Measurements from ENCODE around the gene CCDC102A. TPM values are rescaled to one million over a fixed set of nuclear protein-coding genes. Genes with fewer than 3 reads are reported as not detected.

Gene CCDC102A
- total RNA-seq, 1 donor from 2014 or later, result 12.8 TPM

- DNase-seq, result peak; percentile 39
These were observed 7.8 kb upstream of the CCDC102A start for GRCh38 chr16:57544124-57544653.

GRCh38 chr16:57541754-57542435, 5.5 kb upstream of the CCDC102A start:
- no peak overlapping the region for H3K4me3 ChIP-seq
- DNase-seq (peak; percentile 14), ATAC-seq (no peak)
- intact Hi-C loops (cut with DNase I), result no loop called here
- H3K36me3 ChIP-seq, result no peaks in the 10 kb centered on the region
- H3K9me3 ChIP-seq, result no peaks in the 10 kb centered on the region
- H3K27ac ChIP-seq, result no peak overlapping the region
- peaks cover 9% of the 10 kb centered on the region for H3K27me3 ChIP-seq (ENCODE audit: low read depth)
- H3K4me1 ChIP-seq, result peaks cover 21% of the 10 kb centered on the region
- TF ChIP-seq, protein P1, sequence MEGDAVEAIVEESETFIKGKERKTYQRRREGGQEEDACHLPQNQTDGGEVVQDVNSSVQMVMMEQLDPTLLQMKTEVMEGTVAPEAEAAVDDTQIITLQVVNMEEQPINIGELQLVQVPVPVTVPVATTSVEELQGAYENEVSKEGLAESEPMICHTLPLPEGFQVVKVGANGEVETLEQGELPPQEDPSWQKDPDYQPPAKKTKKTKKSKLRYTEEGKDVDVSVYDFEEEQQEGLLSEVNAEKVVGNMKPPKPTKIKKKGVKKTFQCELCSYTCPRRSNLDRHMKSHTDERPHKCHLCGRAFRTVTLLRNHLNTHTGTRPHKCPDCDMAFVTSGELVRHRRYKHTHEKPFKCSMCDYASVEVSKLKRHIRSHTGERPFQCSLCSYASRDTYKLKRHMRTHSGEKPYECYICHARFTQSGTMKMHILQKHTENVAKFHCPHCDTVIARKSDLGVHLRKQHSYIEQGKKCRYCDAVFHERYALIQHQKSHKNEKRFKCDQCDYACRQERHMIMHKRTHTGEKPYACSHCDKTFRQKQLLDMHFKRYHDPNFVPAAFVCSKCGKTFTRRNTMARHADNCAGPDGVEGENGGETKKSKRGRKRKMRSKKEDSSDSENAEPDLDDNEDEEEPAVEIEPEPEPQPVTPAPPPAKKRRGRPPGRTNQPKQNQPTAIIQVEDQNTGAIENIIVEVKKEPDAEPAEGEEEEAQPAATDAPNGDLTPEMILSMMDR (IDR thresholded peaks at IDR 0.05), result no peak

More at GRCh38 chr16:57544124-57544653, 7.8 kb upstream of the CCDC102A start:
- Histone ChIP-seq H3K4me1 (peaks cover 15% of the 10 kb centered on the region), H3K27me3 (ENCODE audit: low read depth) (peaks cover 9% of the 10 kb centered on the region), H3K9me3 (no peaks in the 10 kb centered on the region), H3K36me3 (no peaks in the 10 kb centered on the region), H3K4me3 (peak overlapping the region; percentile 22), H3K27ac (no peak overlapping the region)
- intact Hi-C loops (cut with DNase I), result no loop called here
- TF ChIP-seq, protein P1 (IDR thresholded peaks at IDR 0.05), result no peak
- ATAC-seq, result peak; percentile 71 to 80

GRCh38 chr16:57540906-57541753, 4.8 kb upstream of the CCDC102A start:
- peaks cover 25% of the 10 kb centered on the region for H3K4me1 ChIP-seq
- no peak overlapping the region for H3K4me3 ChIP-seq
- H3K36me3 ChIP-seq, result no peaks in the 10 kb centered on the region
- no peak overlapping the region for H3K27ac ChIP-seq
- ATAC-seq (no peak), DNase-seq (peak; percentile 25)
- intact Hi-C loops (cut with DNase I), result no loop called here
- H3K9me3 ChIP-seq, result no peaks in the 10 kb centered on the region
- peaks cover 9% of the 10 kb centered on the region for H3K27me3 ChIP-seq (ENCODE audit: low read depth)
- TF ChIP-seq, protein P1 (IDR thresholded peaks at IDR 0.05), result no peak

DNA sequence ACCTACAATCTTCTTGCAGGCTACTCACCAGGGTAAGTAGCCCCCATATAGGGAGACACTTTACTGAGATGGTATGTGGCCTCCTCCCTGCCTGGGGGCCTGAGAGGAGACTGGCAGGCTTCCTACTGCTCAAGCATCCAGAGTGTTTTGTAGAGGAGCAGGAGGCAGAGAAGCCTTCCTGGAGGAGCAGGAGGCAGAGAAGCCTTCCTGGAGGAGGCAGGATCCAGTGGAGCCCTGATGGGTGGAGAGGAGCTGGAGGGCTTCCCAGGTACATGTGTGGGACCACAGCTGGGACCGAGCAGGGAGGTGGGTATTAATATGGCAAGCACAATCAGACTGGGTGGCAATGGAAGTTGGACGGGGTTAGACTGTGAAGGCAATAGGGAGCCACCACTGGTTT, 4.0 kb upstream of the CCDC102A start:
- H3K4me1 ChIP-seq, result peaks cover 29% of the 10 kb centered on the region

More for the DNA sequence above, 4.0 kb upstream of the CCDC102A start:
- peaks cover 4% of the 10 kb centered on the region for H3K27me3 ChIP-seq (ENCODE audit: low read depth)
- no peak overlapping the region for H3K4me3 ChIP-seq
- TF ChIP-seq, protein P1 (IDR thresholded peaks at IDR 0.05), result no peak
- no peak for ATAC-seq
- H3K36me3 ChIP-seq, result no peaks in the 10 kb centered on the region
- no peak overlapping the region for H3K27ac ChIP-seq
- no peaks in the 10 kb centered on the region for H3K9me3 ChIP-seq
- intact Hi-C loops (cut with DNase I), result no loop called here
- DNase-seq, result peak; percentile 29

Measured in lower lobe of right lung (tissue), 2 donors.